Activated naive CD4-positive, alpha-beta T cell treated with anti-CD3 and anti-CD28 coated beads for 36 hours (primary cell): Measurements from ENCODE around the gene KIF25. TPM values are rescaled to one million over a fixed set of nuclear protein-coding genes. Genes with fewer than 3 reads are reported as not detected.

Source experiments
- CTCF ChIA-PET: fragments of 350-600 bp; sonication (Branson Sonifier 250); formaldehyde crosslinking; loops from one replicate; lab custom pipeline; 2021; ENCODE audit warnings: antibody characterized with exemption; lab: Charles Lee
- DNase-seq: peaks from one replicate; pipeline ENCODE4 v3.0.0-alpha.2; 2020
- H3K27ac Mint-ChIP-seq: one replicate; pipeline ENCODE4 v1.8.0; 2021; ENCODE audit warnings: mild to moderate bottlenecking, mixed read lengths
- H3K27me3 Mint-ChIP-seq: one replicate; pipeline ENCODE4 v1.8.0; 2021; ENCODE audit warnings: low read depth, mixed read lengths
- H3K36me3 Mint-ChIP-seq: one replicate; pipeline ENCODE4 v1.8.0; 2021; ENCODE audit warnings: low read depth, mixed read lengths
- H3K4me1 Mint-ChIP-seq: one replicate; pipeline ENCODE4 v1.8.0; 2021; ENCODE audit warnings: low read depth, mixed read lengths
- H3K4me3 Mint-ChIP-seq: one replicate; pipeline ENCODE4 v1.8.0; 2021; ENCODE audit warnings: mild to moderate bottlenecking, moderate library complexity, mixed read lengths
- H3K9me3 Mint-ChIP-seq: one replicate; pipeline ENCODE4 v1.8.0; 2021; ENCODE audit warnings: mixed read lengths
- intact Hi-C: fragments of 100-400 bp; cut with micrococcal nuclease; formaldehyde crosslinking; loops from one replicate; pipeline ENCODE4 v1.15.1; 2023
- total RNA-seq, 2 experiments: library from RNA; stranded (reverse); gene quantifications; one replicate each; pipeline ENCODE4 v1.2.3, GENCODE V29; 2021

Gene KIF25
- total RNA-seq, 2 experiments from 2014 or later, result not detected

DNA sequence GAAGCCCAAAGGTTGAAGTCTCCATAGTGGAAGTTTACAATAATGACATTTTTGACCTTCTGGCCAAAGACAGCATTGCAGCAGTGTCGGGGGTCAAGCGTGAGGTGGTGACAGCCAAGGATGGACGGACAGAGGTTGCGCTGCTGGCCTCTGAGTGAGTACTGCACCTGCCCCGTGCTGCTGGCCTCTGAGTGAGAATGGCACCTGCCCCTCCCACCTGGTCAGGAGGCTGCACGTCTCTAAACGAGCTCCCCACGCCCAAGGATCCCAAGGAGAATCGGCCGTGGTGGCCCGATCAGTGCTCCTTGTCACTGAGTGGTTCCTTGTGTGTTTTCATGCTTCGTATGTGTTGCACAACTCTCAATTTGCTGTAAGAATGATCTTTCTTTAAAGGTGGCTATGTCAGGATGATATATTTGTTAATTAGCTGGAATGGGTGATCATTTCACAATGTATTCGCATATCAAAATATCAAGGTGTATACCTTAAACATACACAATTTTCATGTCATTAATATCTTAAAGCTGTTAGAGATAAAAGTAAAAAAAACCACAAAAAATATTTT is 41.2 kb downstream of the KIF25 start:
- no peak overlapping the region for H3K27ac Mint-ChIP-seq
- no peak overlapping the region for H3K4me3 Mint-ChIP-seq
- peaks cover 25% of the 10 kb centered on the region for H3K9me3 Mint-ChIP-seq
- CTCF ChIA-PET, result no interaction called here
- H3K36me3 Mint-ChIP-seq, result peaks cover 3% of the 10 kb centered on the region
- intact Hi-C loops, result no loop called here
- H3K27me3 Mint-ChIP-seq, result peaks cover 32% of the 10 kb centered on the region
- DNase-seq, result no peak
- peaks cover 8% of the 10 kb centered on the region for H3K4me1 Mint-ChIP-seq

GRCh38 chr6:168039301-168039700 is 41.8 kb downstream of the KIF25 start:
- H3K9me3 Mint-ChIP-seq, result peaks cover 25% of the 10 kb centered on the region
- intact Hi-C loops, result no loop called here

GRCh38 chr6:168039849-168040248 is 42.4 kb downstream of the KIF25 start:
- Mint-ChIP-seq H3K9me3 (peaks cover 25% of the 10 kb centered on the region), H3K4me3 (no peak overlapping the region), H3K4me1 (peaks cover 8% of the 10 kb centered on the region), H3K36me3 (peaks cover 3% of the 10 kb centered on the region), H3K27me3 (peaks cover 22% of the 10 kb centered on the region), H3K27ac (no peak overlapping the region)
- intact Hi-C loops, result no loop called here
- no peak for DNase-seq
- CTCF ChIA-PET, result no interaction called here

More at GRCh38 chr6:168039301-168039700, 41.8 kb downstream of the KIF25 start:
- DNase-seq, result no peak
- peaks cover 8% of the 10 kb centered on the region for H3K4me1 Mint-ChIP-seq
- peaks cover 27% of the 10 kb centered on the region for H3K27me3 Mint-ChIP-seq
- no peak overlapping the region for H3K27ac Mint-ChIP-seq
- CTCF ChIA-PET, result no interaction called here
- H3K36me3 Mint-ChIP-seq, result peaks cover 3% of the 10 kb centered on the region
- H3K4me3 Mint-ChIP-seq, result no peak overlapping the region

- CTCF ChIA-PET, result no interaction called here
- no peak overlapping the region for H3K27ac Mint-ChIP-seq
- no peak for DNase-seq
- H3K9me3 Mint-ChIP-seq, result peaks cover 25% of the 10 kb centered on the region
- intact Hi-C loops, result no loop called here
- H3K4me3 Mint-ChIP-seq, result no peak overlapping the region
- peaks cover 3% of the 10 kb centered on the region for H3K36me3 Mint-ChIP-seq
- H3K4me1 Mint-ChIP-seq, result peaks cover 3% of the 10 kb centered on the region
- H3K27me3 Mint-ChIP-seq, result peaks cover 10% of the 10 kb centered on the region
Measured at GRCh38 chr6:168040856-168041496, 43.5 kb downstream of the KIF25 start.

DNA sequence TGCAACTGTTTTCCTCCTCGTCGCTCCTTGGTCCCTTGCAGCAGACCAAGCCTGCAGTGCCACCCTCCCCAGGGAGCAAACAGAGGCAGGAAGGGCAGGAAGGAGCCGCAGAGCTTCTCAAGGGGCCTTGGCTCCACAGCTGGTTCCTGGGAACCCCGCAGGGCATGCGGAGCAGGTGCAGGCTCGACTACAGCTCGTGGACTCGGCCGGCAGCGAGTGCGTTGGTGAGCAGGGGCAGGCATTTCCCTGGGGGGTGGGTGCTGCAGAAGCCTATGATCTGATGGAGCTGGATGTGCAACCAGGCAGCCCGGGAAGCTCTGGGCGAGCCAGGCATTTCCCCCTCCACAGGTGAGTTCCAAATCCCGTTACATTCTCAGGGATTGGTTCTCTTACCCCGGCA is 44.5 kb downstream of the KIF25 start:
- Mint-ChIP-seq H3K4me3 (no peak overlapping the region), H3K36me3 (peaks cover 3% of the 10 kb centered on the region), H3K9me3 (peaks cover 25% of the 10 kb centered on the region), H3K27ac (no peak overlapping the region), H3K4me1 (no peaks in the 10 kb centered on the region), H3K27me3 (peaks cover 3% of the 10 kb centered on the region)
- no peak for DNase-seq
- intact Hi-C loops, result no loop called here
- CTCF ChIA-PET, result no interaction called here

DNA sequence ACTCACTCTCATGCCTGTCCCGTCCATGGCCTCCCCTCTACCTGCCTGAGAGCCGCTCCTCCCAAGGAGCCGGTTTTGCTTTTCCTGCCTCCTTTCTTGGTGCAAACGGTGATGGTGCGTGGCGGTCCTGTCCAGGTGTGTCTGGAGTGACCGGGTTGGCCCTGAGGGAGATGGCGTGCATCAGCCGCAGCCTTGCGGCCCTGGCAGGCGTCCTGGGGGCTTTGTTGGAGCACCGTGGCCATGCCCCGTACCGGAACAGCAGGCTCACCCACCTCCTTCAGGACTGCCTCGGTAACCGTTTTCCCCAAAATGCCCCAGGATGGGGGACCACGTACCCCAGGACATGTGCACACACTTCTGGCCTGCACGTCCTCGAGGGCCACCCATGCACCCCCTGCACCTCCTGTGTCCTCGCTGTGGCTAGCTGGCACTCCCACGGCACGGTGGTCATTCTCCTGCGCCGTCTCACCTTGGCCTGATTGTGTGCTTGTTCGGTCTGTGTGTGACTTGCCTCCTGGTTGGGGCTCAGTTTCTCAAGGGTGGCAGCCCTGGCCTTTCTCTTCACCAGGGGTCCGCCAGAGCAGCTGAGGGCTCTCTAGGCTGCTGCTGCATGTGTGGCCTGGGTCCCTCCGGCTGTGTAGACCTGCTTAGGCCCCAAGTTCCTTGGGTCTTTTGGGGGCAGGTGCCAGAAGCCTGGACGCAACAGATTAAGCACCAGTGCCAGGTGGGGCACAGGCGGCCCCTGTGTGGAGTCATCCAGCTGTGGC is 45.1 kb downstream of the KIF25 start:
- Mint-ChIP-seq H3K9me3 (peaks cover 23% of the 10 kb centered on the region), H3K4me3 (no peak overlapping the region)
- CTCF ChIA-PET, result interaction anchor here (1.1 kb wide), 1 partner anchor 33 kb away, joined by 3 read pairs; no protein-coding TSS in a partner anchor

DNA sequence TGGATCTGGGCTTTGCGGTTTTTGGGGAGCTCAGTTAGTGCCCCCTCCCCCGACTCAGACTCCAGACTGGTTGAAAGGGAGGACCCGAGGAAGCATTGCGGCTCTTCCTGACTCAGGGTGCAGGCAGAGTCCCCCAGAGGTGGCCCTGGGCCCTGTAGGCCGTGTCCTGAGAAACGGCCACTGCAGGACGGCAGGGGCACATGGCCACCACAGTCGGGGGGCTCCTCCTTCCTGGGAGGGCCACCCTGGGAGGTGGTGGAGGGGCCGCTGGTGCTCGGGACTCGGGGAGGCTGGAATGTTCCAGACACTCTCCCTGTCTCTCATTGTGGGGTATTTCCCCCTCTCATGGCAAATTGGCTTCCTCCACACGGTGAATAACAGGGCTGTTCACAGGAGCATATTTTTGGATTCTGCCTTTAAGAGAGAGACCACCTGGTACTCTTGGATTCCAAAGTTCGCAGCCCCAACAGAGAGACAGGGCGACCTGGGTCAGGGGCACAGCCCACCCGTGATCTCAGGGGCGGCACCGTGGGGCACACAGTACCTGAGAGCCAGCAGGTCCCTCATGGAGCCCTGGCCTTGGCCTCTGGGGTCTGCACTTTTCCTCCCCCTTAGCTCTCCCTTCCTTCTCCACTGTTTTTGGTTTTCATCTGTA is 45.8 kb downstream of the KIF25 start:
- H3K4me1 Mint-ChIP-seq, result no peaks in the 10 kb centered on the region
- H3K36me3 Mint-ChIP-seq, result peaks cover 2% of the 10 kb centered on the region
- DNase-seq, result no peak
- H3K4me3 Mint-ChIP-seq, result no peak overlapping the region
- no peaks in the 10 kb centered on the region for H3K27me3 Mint-ChIP-seq
- intact Hi-C loops, result no loop called here
- CTCF ChIA-PET, result interaction anchor here (1.1 kb wide), 1 partner anchor 34 kb away, joined by 3 read pairs; no protein-coding TSS in a partner anchor
- H3K9me3 Mint-ChIP-seq, result peaks cover 22% of the 10 kb centered on the region
- H3K27ac Mint-ChIP-seq, result no peak overlapping the region

More for the DNA sequence above, 45.1 kb downstream of the KIF25 start:
- DNase-seq, result no peak
- intact Hi-C loops, result no loop called here
- H3K4me1 Mint-ChIP-seq, result no peaks in the 10 kb centered on the region
- peaks cover 2% of the 10 kb centered on the region for H3K27me3 Mint-ChIP-seq
- H3K27ac Mint-ChIP-seq, result no peak overlapping the region
- H3K36me3 Mint-ChIP-seq, result peaks cover 3% of the 10 kb centered on the region

- peaks cover 16% of the 10 kb centered on the region for H3K9me3 Mint-ChIP-seq
- H3K27me3 Mint-ChIP-seq, result no peaks in the 10 kb centered on the region
- no peak overlapping the region for H3K4me3 Mint-ChIP-seq
- H3K27ac Mint-ChIP-seq, result no peak overlapping the region
- CTCF ChIA-PET, result interaction anchor here (1.1 kb wide), 1 partner anchor 35 kb away, joined by 3 read pairs; no protein-coding TSS in a partner anchor
- intact Hi-C loops, result no loop called here
- DNase-seq, result no peak
- H3K36me3 Mint-ChIP-seq, result no peaks in the 10 kb centered on the region
- H3K4me1 Mint-ChIP-seq, result no peaks in the 10 kb centered on the region
Measured at GRCh38 chr6:168043848-168044415, 46.5 kb downstream of the KIF25 start.

GRCh38 chr6:168044521-168045130 is 47.2 kb downstream of the KIF25 start:
- intact Hi-C loops, result no loop called here
- Mint-ChIP-seq H3K27ac (no peak overlapping the region), H3K36me3 (no peaks in the 10 kb centered on the region), H3K4me1 (no peaks in the 10 kb centered on the region), H3K27me3 (no peaks in the 10 kb centered on the region), H3K9me3 (peaks cover 12% of the 10 kb centered on the region), H3K4me3 (no peak overlapping the region)
- no peak for DNase-seq
- CTCF ChIA-PET, result no interaction called here

DNA sequence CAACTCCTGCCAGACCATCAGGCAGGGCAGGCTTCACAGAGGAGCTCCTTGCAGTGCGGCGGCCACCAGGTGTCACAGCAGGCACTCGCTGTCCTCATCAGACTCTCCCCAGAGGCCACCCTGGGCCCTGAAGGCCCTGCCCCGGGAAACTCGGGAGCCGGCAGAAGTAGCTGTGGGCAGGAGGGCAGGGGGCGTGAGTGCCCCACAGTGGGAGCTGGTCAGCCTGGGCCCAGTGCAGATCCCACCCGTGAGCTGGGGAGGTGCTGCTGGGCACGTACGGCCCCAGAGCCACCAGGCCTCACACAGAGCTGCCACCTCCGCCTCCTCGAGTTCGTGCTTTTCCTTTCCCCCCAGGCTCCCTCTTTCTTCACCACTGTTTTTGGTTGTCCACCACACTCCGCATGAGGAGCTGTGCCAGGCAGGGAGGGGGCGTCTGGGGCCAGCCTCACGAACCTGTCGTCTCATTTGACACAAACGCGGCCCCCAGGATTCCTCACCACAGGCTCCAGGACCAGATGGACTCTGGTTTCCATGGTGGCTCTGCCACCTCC is 47.7 kb downstream of the KIF25 start:
- DNase-seq, result no peak
- Mint-ChIP-seq H3K36me3 (no peaks in the 10 kb centered on the region), H3K27ac (no peak overlapping the region), H3K27me3 (no peaks in the 10 kb centered on the region), H3K4me3 (no peak overlapping the region), H3K9me3 (peaks cover 6% of the 10 kb centered on the region), H3K4me1 (no peaks in the 10 kb centered on the region)
- intact Hi-C loops, result no loop called here
- CTCF ChIA-PET, result no interaction called here

DNA sequence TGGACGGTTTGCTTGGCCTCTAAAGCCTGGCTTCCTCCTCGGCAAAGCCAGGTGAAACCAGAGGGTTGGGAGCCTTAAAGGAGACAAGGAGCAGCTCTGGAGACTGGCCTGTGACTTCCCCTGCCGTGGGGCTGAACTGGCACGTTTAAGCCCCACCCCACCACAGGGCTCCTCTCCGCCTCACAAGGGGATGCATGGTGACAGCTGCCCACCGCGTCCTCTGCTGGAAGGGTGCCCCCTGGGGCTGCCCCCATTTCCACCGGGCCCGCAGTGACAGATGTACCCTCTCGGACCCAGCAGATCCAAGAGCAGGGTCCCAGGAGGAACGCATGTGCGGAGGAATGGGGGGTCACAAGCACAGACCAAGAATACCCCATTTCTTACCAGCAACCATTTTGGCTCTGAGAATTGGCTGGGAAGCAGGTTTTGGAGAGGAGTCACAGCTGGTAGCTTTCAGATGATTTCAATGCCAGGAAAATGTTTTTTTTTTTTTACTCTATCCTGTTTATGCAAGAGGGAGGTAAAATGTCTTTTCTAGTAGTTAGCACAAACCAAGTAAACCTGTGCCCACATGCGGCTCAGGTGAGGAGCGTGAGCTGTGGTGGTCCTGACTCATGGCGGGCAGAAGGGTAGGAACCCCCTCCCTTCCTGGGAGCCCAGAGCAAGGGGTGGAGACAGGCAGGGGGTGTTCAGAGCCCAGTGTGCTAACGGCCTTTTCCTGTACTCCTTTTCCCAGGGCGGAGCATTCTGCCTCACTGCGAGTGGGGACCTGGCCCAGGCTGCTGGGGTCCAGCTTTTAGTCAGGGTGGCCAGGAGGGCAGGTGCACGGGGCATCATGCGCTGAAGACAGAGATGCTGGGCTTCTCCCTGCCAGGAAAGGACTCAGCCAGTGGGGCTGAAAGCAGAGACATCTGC is 48.5 kb downstream of the KIF25 start:
- H3K27ac Mint-ChIP-seq, result no peak overlapping the region
- no peak for DNase-seq
- no peaks in the 10 kb centered on the region for H3K27me3 Mint-ChIP-seq
- peaks cover under 1% of the 10 kb centered on the region for H3K9me3 Mint-ChIP-seq
- intact Hi-C loops, result no loop called here
- no peaks in the 10 kb centered on the region for H3K4me1 Mint-ChIP-seq
- CTCF ChIA-PET, result interaction anchor here (0.7 kb wide), 1 partner anchor 1204 kb away, joined by 3 read pairs; no protein-coding TSS in a partner anchor
- no peak overlapping the region for H3K4me3 Mint-ChIP-seq
- no peaks in the 10 kb centered on the region for H3K36me3 Mint-ChIP-seq
